Measurements from ENCODE around the gene LSM7.

DNA sequence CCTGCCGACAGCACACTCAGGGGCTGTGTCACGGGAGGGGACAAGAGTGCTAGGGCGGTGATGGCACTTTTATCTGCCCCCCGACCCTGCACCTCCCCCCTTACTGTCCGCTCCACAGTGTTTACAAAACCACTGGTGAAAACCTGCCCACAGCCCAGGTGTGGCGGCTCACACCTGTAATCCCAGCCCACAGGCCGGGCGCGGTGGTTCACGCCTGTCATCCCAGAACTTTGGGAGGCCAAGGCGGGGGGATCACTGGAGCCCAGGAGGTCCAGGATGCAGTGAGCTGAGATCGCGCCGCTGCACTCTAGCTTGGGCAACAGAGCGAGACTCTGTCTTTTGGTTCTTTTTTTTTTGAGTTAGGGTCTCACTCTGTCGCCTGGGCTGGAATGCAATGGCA is 32.2 kb downstream of the LSM7 start:
- TF ChIP-seq, protein P1, sequence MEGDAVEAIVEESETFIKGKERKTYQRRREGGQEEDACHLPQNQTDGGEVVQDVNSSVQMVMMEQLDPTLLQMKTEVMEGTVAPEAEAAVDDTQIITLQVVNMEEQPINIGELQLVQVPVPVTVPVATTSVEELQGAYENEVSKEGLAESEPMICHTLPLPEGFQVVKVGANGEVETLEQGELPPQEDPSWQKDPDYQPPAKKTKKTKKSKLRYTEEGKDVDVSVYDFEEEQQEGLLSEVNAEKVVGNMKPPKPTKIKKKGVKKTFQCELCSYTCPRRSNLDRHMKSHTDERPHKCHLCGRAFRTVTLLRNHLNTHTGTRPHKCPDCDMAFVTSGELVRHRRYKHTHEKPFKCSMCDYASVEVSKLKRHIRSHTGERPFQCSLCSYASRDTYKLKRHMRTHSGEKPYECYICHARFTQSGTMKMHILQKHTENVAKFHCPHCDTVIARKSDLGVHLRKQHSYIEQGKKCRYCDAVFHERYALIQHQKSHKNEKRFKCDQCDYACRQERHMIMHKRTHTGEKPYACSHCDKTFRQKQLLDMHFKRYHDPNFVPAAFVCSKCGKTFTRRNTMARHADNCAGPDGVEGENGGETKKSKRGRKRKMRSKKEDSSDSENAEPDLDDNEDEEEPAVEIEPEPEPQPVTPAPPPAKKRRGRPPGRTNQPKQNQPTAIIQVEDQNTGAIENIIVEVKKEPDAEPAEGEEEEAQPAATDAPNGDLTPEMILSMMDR (IDR thresholded peaks at IDR 0.05) = no peak
- TF ChIP-seq POLR2AphosphoS5 (IDR thresholded peaks at IDR 0.05; ENCODE audit: insufficient read depth in 1 of 2, low read depth in 1 of 2) = no peak
